GM12878 (cell line): Measurements from ENCODE around the gene USP25. TPM values are rescaled to one million over a fixed set of nuclear protein-coding genes. Genes with fewer than 3 reads are reported as not detected.

Experiments used
- ATAC-seq: fragments of 200-7000 bp; cut with Tn5 transposase; 3 replicates; pipeline ENCODE4 v1.9.1; 2020; ENCODE audit warnings: mild to moderate bottlenecking, moderate library complexity
- BruUV-seq: library from RNA; stranded (reverse); fragments of 400-500 nt; replicated peaks from 2 replicates; lab custom pipeline; 2021; lab: Mats Ljungman, UMichigan
- CTCF ChIA-PET: fragments of 300-600 bp; sonication (Branson Sonifier 250); formaldehyde crosslinking; extraction: SDS; loops from one replicate; lab custom pipeline; 2021; ENCODE audit warnings: inconsistent platforms; lab: Yijun Ruan, JAX
- POLR2A ChIA-PET: fragments of 350-600 bp; formaldehyde crosslinking; extraction: SDS; loops from one replicate; lab custom pipeline; 2021; ENCODE audit warnings: inconsistent platforms; lab: Charles Lee
- RAD21 ChIA-PET: fragments of 300-600 bp; sonication (Branson Sonifier 250); formaldehyde crosslinking; loops from one replicate; lab custom pipeline; 2023; ENCODE audit warnings: antibody characterized with exemption; ENCODE audit not compliant: unreplicated experiment; lab: Charles Lee
- SMC1A ChIA-PET: fragments of 300-600 bp; sonication (Branson Sonifier 250); formaldehyde crosslinking; loops from one replicate; lab custom pipeline; 2023; ENCODE audit not compliant: unreplicated experiment, uncharacterized antibody; lab: Charles Lee
- DNase-seq: peaks from one replicate; pipeline ENCODE4 v3.0.0-alpha.2; 2011; ENCODE audit warnings: low read depth, low spot score
- FAIRE-seq: peaks from 3 replicates; lab custom pipeline; 2011; peaks lifted over from hg19 to GRCh38; lab: Jason Lieb, UNC
- H2AFZ ChIP-seq: 2 replicates; pipeline ENCODE4 v1.6.0; 2011; ENCODE audit warnings: low read depth, low read length, control low read depth; ENCODE audit not compliant: control insufficient read depth
- H3K27ac ChIP-seq: 2 replicates; pipeline ENCODE4 v1.5.1; 2011; ENCODE audit warnings: control low read depth; ENCODE audit not compliant: control insufficient read depth, insufficient read depth
- H3K27me3 ChIP-seq, 2 experiments: replicated peaks in 1 of 2; 2 replicates each; pipeline versions ENCODE4 v1.6.0 to v1.6.1; 2011; ENCODE audit warnings: low read length in 1 of 2; ENCODE audit not compliant: control insufficient read depth in 2 of 2, insufficient read depth in 2 of 2
- H3K36me3 ChIP-seq, 2 experiments: 2 replicates each; pipeline ENCODE4 v1.5.1; 2011; ENCODE audit warnings: low read length in 1 of 2; ENCODE audit not compliant: control insufficient read depth in 2 of 2, insufficient read depth in 2 of 2
- H3K4me1 ChIP-seq: 2 replicates; pipeline ENCODE4 v1.6.1; 2011; ENCODE audit warnings: mild to moderate bottlenecking, low read length, moderate library complexity, mixed read lengths; ENCODE audit not compliant: control insufficient read depth, insufficient read depth
- H3K4me2 ChIP-seq: 2 replicates; pipeline ENCODE4 v1.6.0; 2011; ENCODE audit warnings: control low read depth; ENCODE audit not compliant: control insufficient read depth, insufficient read depth
- H3K4me3 ChIP-seq: fragments of 200-600 bp; sonication (generic); 2 replicates; pipeline ENCODE4 v1.5.1; 2016
- H3K79me2 ChIP-seq: 2 replicates; pipeline ENCODE4 v1.6.0; 2011; ENCODE audit warnings: low read length; ENCODE audit not compliant: control insufficient read depth, insufficient read depth
- H3K9ac ChIP-seq: 2 replicates; pipeline ENCODE4 v1.8.0; 2011; ENCODE audit warnings: low read length, control low read depth, mixed read lengths; ENCODE audit not compliant: control insufficient read depth, insufficient read depth
- H3K9me3 ChIP-seq: replicated peaks from 3 replicates; pipeline ENCODE4 v1.5.1; 2011; ENCODE audit warnings: mild to moderate bottlenecking, low read length; ENCODE audit not compliant: control insufficient read depth, insufficient read depth
- H4K20me1 ChIP-seq: 2 replicates; pipeline ENCODE4 v1.6.0; 2011; ENCODE audit not compliant: control insufficient read depth, insufficient read depth
- FOXM1 ChIP-seq: IDR thresholded peaks from 2 replicates; pipeline ENCODE4 v1.6.1; 2012; ENCODE audit warnings: low read depth, mild to moderate bottlenecking, inconsistent platforms, low read length, moderate library complexity
- HDAC6 ChIP-seq: fragments of 200-600 bp; sonication (generic); IDR thresholded peaks from one replicate; pipeline ENCODE4 v1.8.0; 2017; ENCODE audit warnings: antibody characterized with exemption; ENCODE audit not compliant: unreplicated experiment
- POLR2AphosphoS2 ChIP-seq: IDR thresholded peaks from 2 replicates; pipeline ENCODE4 v1.6.1; 2011; ENCODE audit warnings: low read depth, mild to moderate bottlenecking, low read length, improper control_type of control experiment, moderate library complexity
- RELB ChIP-seq: fragments of 450-650 bp; IDR thresholded peaks from 2 replicates; pipeline ENCODE4 v1.6.1; 2017; ENCODE audit warnings: low read depth, mild to moderate bottlenecking, moderate library complexity
- SP1 ChIP-seq: IDR thresholded peaks from one replicate; pipeline ENCODE4 v1.6.1; 2011; ENCODE audit warnings: low read depth, low read length
- ZBED1 ChIP-seq: IDR thresholded peaks from 2 replicates; pipeline ENCODE4 v1.6.1; 2016; ENCODE audit warnings: borderline replicate concordance
- WGBS: methylation state at CpG from one replicate; pipeline ENCODE4 v1.1.6; 2016; ENCODE audit warnings: low lambda C conversion rate; ENCODE audit not compliant: insufficient replicate concordance, insufficient coverage; ENCODE audit errors: missing lambda C conversion rate; 5-methylcytosine and 5-hydroxymethylcytosine counted together
- in situ Hi-C: fragments of 300-500 bp; cut with MboI; formaldehyde crosslinking; loops from 9 replicates; pipeline ENCODE4 v1.14.3; 2018; ENCODE audit warnings: mixed read lengths
- intact Hi-C: fragments of 100-400 bp; cut with micrococcal nuclease; formaldehyde crosslinking; loops from one replicate; pipeline ENCODE4 v1.14.2; 2022; ENCODE audit not compliant: unreplicated experiment
- polyA plus RNA-seq, 11 experiments: library from polyadenylated mRNA; depleted of rRNA in 4 of 11; unstranded in 6 of 11; stranded (reverse) in 5 of 11; fragments of >200 nt; fragmentation: Nextera tagmentation in 4 of 11; fragmentation: Illumina TruSeq in 1 of 11; extraction: Ambion mirVana in 4 of 11; extraction: Trizol in 1 of 11; gene quantifications; 1 replicate in 1 of 11; 2 replicates in 10 of 11; pipeline versions ENCODE4 v1.2.1 to v1.2.3, GENCODE V29; 2011 to 2016; ENCODE audit warnings: inconsistent platforms in 2 of 11, missing spikeins in 2 of 11, low read depth in 1 of 11
- total RNA-seq, 4 experiments: library from RNA; depleted of rRNA in 3 of 4; stranded (reverse); fragments of >200 nt in 3 of 4; fragmentation: Illumina TruSeq in 1 of 4; extraction: Trizol in 1 of 4; gene quantifications; 2 replicates each; pipeline versions ENCODE4 v1.2.1 to v1.2.3, GENCODE V29; 2013 to 2021

The USP25 gene
- total and polyA plus RNA-seq, 10 of the 15 experiments (the other 5 are each of a cell fraction or from before 2014, with no cell fraction given) = 1.5 to 31.3 (median 23.4) TPM

GRCh38 chr21:15731243-15731613 is 1.4 kb downstream of the USP25 start:
- no peaks in the 10 kb centered on the region for H4K20me1 ChIP-seq
- TSS peak; percentile 58 for BruUV-seq
- peak overlapping the region; percentile 62 for H3K27ac ChIP-seq
- FAIRE-seq (no peak), DNase-seq (no peak), ATAC-seq (0 out of 3 replicates have a peak, but pooled peaks have one; percentile 9)
- no peak for TF ChIP-seq POLR2AphosphoS2
- no peak for TF ChIP-seq SP1
- TF ChIP-seq HDAC6 = no peak
- TF ChIP-seq ZBED1 = no peak
- no peak for TF ChIP-seq FOXM1
- no peak for TF ChIP-seq RELB
- ChIA-PET POLR2A (no interaction called here), CTCF (no interaction called here), RAD21 (no interaction called here), SMC1A (interaction anchor here (0.6 to 1.7 kb wide), 2 partner anchors 17 to 90 kb away, joined by 3 to 5 read pairs; no protein-coding TSS in a partner anchor)
- H3K9me3 ChIP-seq = no peaks in the 10 kb centered on the region
- H3K36me3 ChIP-seq = no peaks in the 10 kb centered on the region
- H2AFZ ChIP-seq = no peak overlapping the region; the same call in 1 of the 2 replicates
- H3K27me3 ChIP-seq = peaks cover 0 to 2% of the 10 kb centered on the region in 2 experiments; a peak in 1 of 4 replicates
- peak overlapping the region; percentile 89 for H3K4me3 ChIP-seq
- in situ Hi-C loops (loop anchor here (25.0 kb wide), 4 partner anchors 694 to 1881 kb away; partner anchors contain the start of gene BTG3), intact Hi-C loops (loop anchor here (5.0 to 10.0 kb wide), 2 partner anchors 96 to 666 kb away; partner anchors contain the start of gene NRIP1)
- peak overlapping the region; percentile 83 for H3K4me2 ChIP-seq
- 2% methylated on average over 4 of the region's 4 CpGs for WGBS
- peaks cover 6% of the 10 kb centered on the region; the same call in 1 of the 2 replicates for H3K4me1 ChIP-seq
- peaks cover 58% of the 10 kb centered on the region for H3K79me2 ChIP-seq
- H3K9ac ChIP-seq = peak overlapping the region; percentile 91
